ENCODE data around the gene LCE5A.

GRCh38 chr1:152473887-152474537 lies 36.6 kb upstream of the LCE5A start:
- TF ChIP-seq, protein P1, sequence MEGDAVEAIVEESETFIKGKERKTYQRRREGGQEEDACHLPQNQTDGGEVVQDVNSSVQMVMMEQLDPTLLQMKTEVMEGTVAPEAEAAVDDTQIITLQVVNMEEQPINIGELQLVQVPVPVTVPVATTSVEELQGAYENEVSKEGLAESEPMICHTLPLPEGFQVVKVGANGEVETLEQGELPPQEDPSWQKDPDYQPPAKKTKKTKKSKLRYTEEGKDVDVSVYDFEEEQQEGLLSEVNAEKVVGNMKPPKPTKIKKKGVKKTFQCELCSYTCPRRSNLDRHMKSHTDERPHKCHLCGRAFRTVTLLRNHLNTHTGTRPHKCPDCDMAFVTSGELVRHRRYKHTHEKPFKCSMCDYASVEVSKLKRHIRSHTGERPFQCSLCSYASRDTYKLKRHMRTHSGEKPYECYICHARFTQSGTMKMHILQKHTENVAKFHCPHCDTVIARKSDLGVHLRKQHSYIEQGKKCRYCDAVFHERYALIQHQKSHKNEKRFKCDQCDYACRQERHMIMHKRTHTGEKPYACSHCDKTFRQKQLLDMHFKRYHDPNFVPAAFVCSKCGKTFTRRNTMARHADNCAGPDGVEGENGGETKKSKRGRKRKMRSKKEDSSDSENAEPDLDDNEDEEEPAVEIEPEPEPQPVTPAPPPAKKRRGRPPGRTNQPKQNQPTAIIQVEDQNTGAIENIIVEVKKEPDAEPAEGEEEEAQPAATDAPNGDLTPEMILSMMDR (IDR thresholded peaks at IDR 0.05; ENCODE audit: low read depth, low read length, missing input control) = no peak
- TF ChIP-seq GABPA (IDR thresholded peaks at IDR 0.05 in 1 of 2, conservative IDR thresholded peaks at IDR 0.05 in 1 of 2) (no peak), TAF1 (conservative IDR thresholded peaks at IDR 0.05) (no peak), YY1 (IDR thresholded peaks at IDR 0.05) (no peak)
